Measurements from ENCODE around the gene AKAP6.

Gene AKAP6

DNA sequence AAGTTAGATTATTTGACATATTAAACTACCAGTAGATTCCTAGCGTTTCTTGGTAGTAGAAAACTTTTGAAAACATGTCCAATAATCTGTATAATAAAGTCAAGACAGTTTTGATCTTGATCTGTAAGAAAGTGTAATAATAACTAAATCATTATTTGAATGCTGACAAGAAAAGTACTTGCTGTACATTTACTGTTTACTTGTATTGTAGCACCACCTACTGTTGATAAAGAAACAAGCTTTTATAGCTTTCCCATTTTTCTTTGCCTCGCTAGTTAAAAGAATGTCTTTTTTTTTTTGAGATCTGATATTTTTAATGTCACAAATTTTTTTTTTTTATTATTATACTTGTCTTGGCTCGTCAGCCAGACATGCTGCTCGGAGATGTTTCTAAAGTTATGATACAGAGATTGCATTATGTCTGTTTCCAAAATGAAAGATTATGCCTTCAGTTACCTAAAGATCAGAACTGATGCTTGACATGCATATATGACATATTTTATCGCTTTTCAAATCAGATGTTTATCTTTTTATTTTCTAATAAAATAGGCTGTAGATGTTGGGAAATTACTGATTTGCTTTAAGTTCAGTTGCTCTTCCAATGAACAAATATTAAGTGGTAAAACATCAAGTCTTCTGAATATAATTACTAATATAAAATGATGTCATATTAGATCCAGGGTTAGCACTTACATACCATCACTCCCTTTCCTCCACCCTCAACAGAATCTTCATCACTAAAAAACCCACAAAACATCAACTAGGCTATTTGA is 140.5 kb downstream of the AKAP6 start:
- TF ChIP-seq, protein P1, sequence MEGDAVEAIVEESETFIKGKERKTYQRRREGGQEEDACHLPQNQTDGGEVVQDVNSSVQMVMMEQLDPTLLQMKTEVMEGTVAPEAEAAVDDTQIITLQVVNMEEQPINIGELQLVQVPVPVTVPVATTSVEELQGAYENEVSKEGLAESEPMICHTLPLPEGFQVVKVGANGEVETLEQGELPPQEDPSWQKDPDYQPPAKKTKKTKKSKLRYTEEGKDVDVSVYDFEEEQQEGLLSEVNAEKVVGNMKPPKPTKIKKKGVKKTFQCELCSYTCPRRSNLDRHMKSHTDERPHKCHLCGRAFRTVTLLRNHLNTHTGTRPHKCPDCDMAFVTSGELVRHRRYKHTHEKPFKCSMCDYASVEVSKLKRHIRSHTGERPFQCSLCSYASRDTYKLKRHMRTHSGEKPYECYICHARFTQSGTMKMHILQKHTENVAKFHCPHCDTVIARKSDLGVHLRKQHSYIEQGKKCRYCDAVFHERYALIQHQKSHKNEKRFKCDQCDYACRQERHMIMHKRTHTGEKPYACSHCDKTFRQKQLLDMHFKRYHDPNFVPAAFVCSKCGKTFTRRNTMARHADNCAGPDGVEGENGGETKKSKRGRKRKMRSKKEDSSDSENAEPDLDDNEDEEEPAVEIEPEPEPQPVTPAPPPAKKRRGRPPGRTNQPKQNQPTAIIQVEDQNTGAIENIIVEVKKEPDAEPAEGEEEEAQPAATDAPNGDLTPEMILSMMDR (IDR thresholded peaks at IDR 0.05; ENCODE audit: low read depth, low read length, missing control alignments): peak; percentile 18
- no peak overlapping the region for H3K4me3 ChIP-seq (ENCODE audit: low read depth, low read length)
- DNase-seq (ENCODE audit: low read depth): no peak

DNA sequence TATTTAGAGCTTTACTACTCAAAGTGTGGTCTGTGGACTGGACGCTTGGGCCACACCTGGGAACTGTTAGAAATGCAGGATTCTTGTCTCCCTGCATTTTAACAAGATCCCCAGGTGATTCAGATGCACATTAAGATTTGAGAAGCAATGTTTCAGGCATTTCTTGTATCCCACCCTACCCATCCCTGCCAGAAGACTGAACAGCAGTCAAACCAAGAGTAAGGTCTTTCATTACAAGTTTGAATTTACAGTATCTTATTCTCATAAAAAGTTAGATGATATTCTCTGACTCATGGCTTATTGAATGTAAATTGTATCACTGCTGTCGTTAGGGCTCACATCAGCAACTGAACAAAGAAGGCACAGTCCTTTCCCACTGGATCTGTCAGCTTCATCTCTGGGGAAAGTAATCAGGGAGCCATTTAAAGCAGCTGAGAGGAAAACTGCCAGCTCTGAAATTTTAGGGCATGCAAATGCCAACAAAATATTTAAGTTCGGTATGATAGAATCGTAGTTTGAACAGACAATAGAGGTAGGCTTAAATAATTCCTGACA is 141.1 kb downstream of the AKAP6 start:
- H3K4me3 ChIP-seq (ENCODE audit: low read depth, low read length): no peak overlapping the region
- no peak for DNase-seq (ENCODE audit: low read depth)
- TF ChIP-seq, protein P1 (IDR thresholded peaks at IDR 0.05; ENCODE audit: low read depth, low read length, missing control alignments): no peak

DNA sequence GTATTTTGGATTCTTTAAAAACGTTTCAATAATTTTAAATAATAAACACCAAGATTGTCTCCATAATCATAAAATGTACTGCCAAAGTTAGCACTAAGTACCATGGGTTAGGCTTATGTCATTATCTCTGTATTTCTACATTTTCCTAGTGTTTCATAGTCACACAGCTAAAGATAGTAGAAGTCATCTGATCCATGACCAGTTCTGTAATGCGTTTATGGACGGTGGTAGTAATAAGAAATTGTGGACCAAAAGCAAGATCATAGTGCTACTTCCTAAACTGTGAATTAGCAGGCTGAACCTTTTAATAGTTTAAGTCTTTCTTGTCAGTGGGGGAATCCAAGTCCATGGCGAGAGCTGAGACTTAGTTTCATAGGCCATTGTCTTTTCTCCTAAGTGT is 142.1 kb downstream of the AKAP6 start:
- no peak overlapping the region for H3K4me3 ChIP-seq (ENCODE audit: low read depth, low read length)
- TF ChIP-seq, protein P1 (IDR thresholded peaks at IDR 0.05; ENCODE audit: low read depth, low read length, missing control alignments): no peak
- no peak for DNase-seq (ENCODE audit: low read depth)

DNA sequence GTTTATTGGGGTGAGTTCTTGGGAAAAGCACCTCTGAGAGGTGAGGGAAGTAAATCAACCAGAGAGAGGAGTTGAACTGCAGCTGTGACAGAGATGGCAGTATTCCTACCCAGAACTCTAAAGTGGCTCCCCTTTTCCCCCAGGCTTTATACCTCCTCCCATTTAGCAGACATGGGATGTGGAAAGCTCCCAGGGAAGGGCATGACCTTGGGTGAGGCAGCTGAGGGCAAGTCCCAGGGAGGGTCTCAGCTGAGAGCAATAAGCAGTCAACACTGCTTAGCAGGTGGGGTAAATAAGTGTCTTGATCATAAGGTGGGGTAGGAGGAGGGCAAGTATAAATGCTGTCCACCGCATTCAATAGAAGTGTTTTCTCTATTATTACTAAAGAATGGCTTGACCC is 143.0 kb downstream of the AKAP6 start:
- no peak overlapping the region for H3K4me3 ChIP-seq (ENCODE audit: low read depth, low read length)
- TF ChIP-seq, protein P1 (IDR thresholded peaks at IDR 0.05; ENCODE audit: low read depth, low read length, missing control alignments): no peak
- DNase-seq (ENCODE audit: low read depth): no peak

DNA sequence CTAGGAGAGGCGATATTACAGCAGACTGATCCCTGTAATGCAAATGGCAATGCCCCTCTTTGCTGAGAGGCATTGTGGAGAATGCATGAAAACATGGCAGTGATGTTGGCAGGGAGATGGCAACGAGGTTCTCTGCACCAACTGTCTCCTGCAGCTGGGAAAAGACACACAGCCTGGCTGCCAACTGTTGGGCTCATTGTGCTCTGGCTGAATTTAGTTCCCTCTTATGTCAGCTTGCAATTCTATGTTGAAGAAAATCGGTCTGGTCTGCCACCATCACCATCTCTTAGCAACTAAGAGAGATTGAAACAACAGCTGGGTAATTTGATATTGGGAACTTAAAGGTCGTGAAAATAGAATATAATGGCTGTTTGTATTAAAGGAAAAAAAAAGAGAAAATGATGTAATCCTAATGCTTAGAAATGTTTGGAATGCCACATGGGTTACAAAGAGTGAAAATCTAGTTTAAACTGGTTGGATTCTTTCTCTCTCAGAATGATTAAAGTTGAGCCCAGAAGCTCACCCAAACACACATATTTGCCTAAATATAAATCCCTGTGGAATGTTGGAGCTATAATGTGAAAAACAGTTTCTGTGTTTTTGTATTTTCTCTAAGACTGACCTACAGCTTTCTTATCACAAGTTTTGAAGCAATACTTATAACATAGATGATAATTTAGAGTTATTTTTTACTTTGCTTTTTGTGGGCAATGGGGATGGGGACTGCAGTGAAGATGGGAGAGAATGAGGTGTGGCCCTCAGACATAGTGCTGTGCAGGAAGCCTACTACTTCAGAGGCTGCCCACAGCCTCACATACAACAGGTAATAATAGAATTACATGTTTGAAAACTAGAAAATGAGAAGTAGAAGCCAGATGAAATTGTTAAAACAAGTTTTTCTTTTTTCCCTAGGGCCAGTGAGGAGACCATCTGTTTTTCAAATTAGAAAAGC is 143.7 kb downstream of the AKAP6 start:
- H3K4me3 ChIP-seq (ENCODE audit: low read depth, low read length): no peak overlapping the region
- DNase-seq (ENCODE audit: low read depth): no peak
- TF ChIP-seq, protein P1 (IDR thresholded peaks at IDR 0.05; ENCODE audit: low read depth, low read length, missing control alignments): no peak

DNA sequence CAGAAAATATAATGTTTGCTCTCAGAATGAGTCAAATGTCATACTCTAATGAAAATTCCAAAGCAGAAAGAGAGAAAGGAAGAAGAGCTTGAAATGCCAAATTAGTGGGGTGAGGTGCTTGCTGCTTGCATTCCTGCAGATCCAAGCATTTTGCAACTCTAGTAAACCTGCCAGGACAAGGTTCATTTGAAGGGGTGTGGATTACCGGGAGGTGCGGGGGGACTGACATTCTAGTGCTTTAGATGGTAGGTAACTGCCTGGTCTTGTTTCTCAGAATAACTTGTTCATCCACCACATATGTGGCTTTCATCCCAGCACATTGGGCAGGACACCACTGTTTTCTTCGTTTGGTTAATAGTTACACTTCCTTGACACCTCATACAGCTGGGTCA is 144.4 kb downstream of the AKAP6 start:
- H3K4me3 ChIP-seq (ENCODE audit: low read depth, low read length): no peak overlapping the region
- TF ChIP-seq, protein P1 (IDR thresholded peaks at IDR 0.05; ENCODE audit: low read depth, low read length, missing control alignments): no peak
- DNase-seq (ENCODE audit: low read depth): no peak

Data from GM12864 (cell line).